Measurements from ENCODE around the gene ELAVL3.

DNA sequence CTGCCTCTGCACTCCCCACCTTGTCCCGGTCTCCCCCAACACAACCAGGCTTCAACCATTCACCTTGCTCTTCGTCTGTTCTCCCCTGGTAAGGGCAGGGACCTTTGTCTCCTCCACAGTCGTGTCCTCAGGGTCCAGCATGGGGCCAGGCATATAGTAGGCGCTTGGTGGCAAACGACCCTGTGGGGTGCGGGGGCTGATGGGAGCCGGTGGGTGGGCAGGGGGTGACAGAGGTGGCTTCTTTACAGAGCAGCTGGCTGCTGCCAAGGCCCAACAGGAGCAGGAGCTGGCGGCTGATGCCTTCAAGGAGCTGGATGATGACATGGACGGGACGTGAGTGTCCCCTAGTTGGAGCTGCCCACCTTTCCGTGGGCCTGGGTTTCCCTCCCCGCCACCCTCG lies 35.7 kb downstream of the ELAVL3 start:
- no peak for TF ChIP-seq POLR2A (IDR thresholded peaks at IDR 0.05)
- no peak for TF ChIP-seq POLR2AphosphoS5 (IDR thresholded peaks at IDR 0.05)
- TF ChIP-seq CTCF (IDR thresholded peaks at IDR 0.05) = no peak
- no peak for TF ChIP-seq EP300 (IDR thresholded peaks at IDR 0.05)

Measured in stomach (tissue), 4 donors.